IMR-90 (cell line): Measurements from ENCODE around the gene TCERG1L. TPM values are rescaled to one million over a fixed set of nuclear protein-coding genes. Genes with fewer than 3 reads are reported as not detected.

Source experiments
- ATAC-seq: fragments of 200-7000 bp; cut with Tn5 transposase; 2 replicates; pipeline ENCODE4 v1.9.1; 2020; ENCODE audit warnings: low read depth, mild to moderate bottlenecking, moderate library complexity
- BruUV-seq: library from RNA; stranded (reverse); fragments of 400-500 nt; replicated peaks from 2 replicates; lab custom pipeline; 2021; lab: Mats Ljungman, UMichigan
- CTCF ChIA-PET: fragments of 300-600 bp; formaldehyde crosslinking; extraction: SDS; loops from one replicate; lab custom pipeline; 2021; ENCODE audit warnings: antibody characterized with exemption; lab: Yijun Ruan, JAX
- POLR2A ChIA-PET: fragments of 300-600 bp; sonication (Branson Sonifier 250); formaldehyde crosslinking; loops from one replicate; lab custom pipeline; 2022; ENCODE audit warnings: antibody characterized with exemption; ENCODE audit not compliant: unreplicated experiment; lab: Charles Lee
- DNase-seq: peaks from one replicate; pipeline ENCODE4 v3.0.0; 2013
- H2AFZ ChIP-seq: replicated peaks from 2 replicates; pipeline ENCODE3; 2013; ENCODE audit warnings: low read length, mild to moderate bottlenecking; ENCODE audit not compliant: poor library complexity
- H2AK5ac ChIP-seq: 2 replicates; pipeline ENCODE4 v1.6.1; 2013; ENCODE audit warnings: low read depth, low read length, inconsistent platforms
- H2AK9ac ChIP-seq: replicated peaks from 2 replicates; pipeline ENCODE3; 2013; ENCODE audit warnings: mild to moderate bottlenecking, low read depth, low read length, moderate library complexity; ENCODE audit not compliant: poor library complexity
- H2BK120ac ChIP-seq: 2 replicates; pipeline ENCODE4 v1.6.1; 2013; ENCODE audit warnings: low read depth, low read length, inconsistent platforms
- H2BK15ac ChIP-seq: 3 replicates; pipeline ENCODE4 v1.6.1; 2013; ENCODE audit warnings: low read depth, low read length, inconsistent platforms
- H2BK20ac ChIP-seq: 2 replicates; pipeline ENCODE4 v1.6.1; 2013; ENCODE audit warnings: low read depth, mild to moderate bottlenecking, inconsistent platforms, low read length, moderate library complexity
- H2BK5ac ChIP-seq: 2 replicates; pipeline ENCODE4 v1.6.1; 2013; ENCODE audit warnings: mild to moderate bottlenecking, low read depth, low read length, inconsistent platforms; ENCODE audit not compliant: poor library complexity, severe bottlenecking
- H3K14ac ChIP-seq: replicated peaks from 2 replicates; pipeline ENCODE4 v1.6.1; 2013; ENCODE audit warnings: low read depth, low read length, inconsistent platforms
- H3K18ac ChIP-seq: 2 replicates; pipeline ENCODE4 v1.6.1; 2013; ENCODE audit warnings: low read depth, low read length, control low read depth
- H3K23ac ChIP-seq: 2 replicates; pipeline ENCODE4 v1.6.1; 2013; ENCODE audit warnings: low read depth, low read length, inconsistent platforms
- H3K27ac ChIP-seq: 2 replicates; pipeline ENCODE4 v1.5.1; 2013; ENCODE audit warnings: mild to moderate bottlenecking, control low read depth, low read length; ENCODE audit not compliant: insufficient read depth
- H3K27me3 ChIP-seq: 2 replicates; pipeline ENCODE4 v1.6.1; 2013; ENCODE audit warnings: low read length; ENCODE audit not compliant: control insufficient read depth, insufficient read depth
- H3K36me3 ChIP-seq: 2 replicates; pipeline ENCODE4 v1.6.1; 2013; ENCODE audit warnings: low read length, mixed read lengths; ENCODE audit not compliant: control insufficient read depth, insufficient read depth
- H3K4ac ChIP-seq: 2 replicates; pipeline ENCODE4 v1.6.1; 2013; ENCODE audit warnings: low read depth, low read length, inconsistent platforms
- H3K4me1 ChIP-seq: 2 replicates; pipeline ENCODE4 v1.6.1; 2013; ENCODE audit warnings: low read length, mixed read lengths; ENCODE audit not compliant: control insufficient read depth, insufficient read depth
- H3K4me2 ChIP-seq: 2 replicates; pipeline ENCODE4 v1.6.1; 2013; ENCODE audit warnings: low read depth, mild to moderate bottlenecking, control low read depth, low read length, moderate library complexity
- H3K4me3 ChIP-seq: 2 replicates; pipeline ENCODE4 v1.5.1; 2013; ENCODE audit warnings: low read depth, mild to moderate bottlenecking, control low read depth, low read length, moderate library complexity; ENCODE audit not compliant: insufficient read depth
- H3K56ac ChIP-seq: 2 replicates; pipeline ENCODE4 v1.6.1; 2013; ENCODE audit warnings: low read length, inconsistent platforms; ENCODE audit not compliant: insufficient read depth; ENCODE audit errors: extremely low read depth
- H3K79me1 ChIP-seq, 2 experiments: 2 replicates each; pipeline ENCODE4 v1.6.1; 2013; ENCODE audit warnings: low read length in 2 of 2, inconsistent platforms in 1 of 2, low read depth in 1 of 2
- H3K9ac ChIP-seq: 2 replicates; pipeline ENCODE4 v1.6.1; 2013; ENCODE audit warnings: low read depth, low read length, control low read depth
- H3K9me1 ChIP-seq: 2 replicates; pipeline ENCODE4 v1.6.1; 2013; ENCODE audit warnings: low read length, inconsistent platforms; ENCODE audit not compliant: insufficient read depth
- H3K9me3 ChIP-seq: 2 replicates; pipeline ENCODE4 v1.6.1; 2013; ENCODE audit warnings: low read length; ENCODE audit not compliant: control insufficient read depth, insufficient read depth
- H4K20me1 ChIP-seq: 2 replicates; pipeline ENCODE4 v1.6.1; 2013; ENCODE audit warnings: low read length, inconsistent platforms; ENCODE audit not compliant: insufficient read depth
- H4K5ac ChIP-seq: 2 replicates; pipeline ENCODE4 v1.6.1; 2013; ENCODE audit warnings: mild to moderate bottlenecking, low read depth, low read length, control low read depth
- H4K8ac ChIP-seq, 2 experiments: 2 replicates each; pipeline ENCODE4 v1.6.1; 2013; ENCODE audit warnings: low read depth in 2 of 2, low read length in 2 of 2, control low read depth in 1 of 2, inconsistent platforms in 1 of 2
- H4K91ac ChIP-seq: 2 replicates; pipeline ENCODE4 v1.6.1; 2013; ENCODE audit warnings: low read depth, low read length, inconsistent platforms; ENCODE audit not compliant: insufficient read depth
- BHLHE40 ChIP-seq: fragments of 150-350 bp; IDR thresholded peaks from 2 replicates; pipeline ENCODE4 v1.6.1; 2016; ENCODE audit warnings: mild to moderate bottlenecking, low read depth, low read length
- CEBPB ChIP-seq: IDR thresholded peaks from 2 replicates; pipeline ENCODE4 v1.6.1; 2012; ENCODE audit warnings: low read depth, low read length, improper control_type of control experiment
- CHD1 ChIP-seq: IDR thresholded peaks from 2 replicates; pipeline ENCODE4 v1.6.1; 2012; ENCODE audit warnings: low read depth, low read length, improper control_type of control experiment
- CTCF ChIP-seq: conservative IDR thresholded peaks from 2 replicates; pipeline ENCODE4 v1.5.1; 2012; ENCODE audit warnings: mild to moderate bottlenecking, low read depth, low read length, improper control_type of control experiment
- ELK1 ChIP-seq: fragments of 150-350 bp; IDR thresholded peaks from 2 replicates; pipeline ENCODE4 v1.6.1; 2016; ENCODE audit warnings: low read depth, mild to moderate bottlenecking, low read length, moderate library complexity, borderline replicate concordance
- FOS ChIP-seq: fragments of 150-350 bp; IDR thresholded peaks from 2 replicates; pipeline ENCODE4 v1.6.1; 2016; ENCODE audit warnings: low read depth, low read length
- MAFK ChIP-seq: IDR thresholded peaks from 2 replicates; pipeline ENCODE4 v1.6.1; 2012; ENCODE audit warnings: low read depth, low read length, improper control_type of control experiment
- MAZ ChIP-seq: IDR thresholded peaks from 2 replicates; pipeline ENCODE4 v1.6.1; 2012; ENCODE audit warnings: low read depth, mild to moderate bottlenecking, low read length, improper control_type of control experiment, moderate library complexity, borderline replicate concordance
- MXI1 ChIP-seq: IDR thresholded peaks from 2 replicates; pipeline ENCODE4 v1.6.1; 2012; ENCODE audit warnings: low read depth, mild to moderate bottlenecking, low read length, moderate library complexity, borderline replicate concordance
- NFE2L2 ChIP-seq: fragments of 150-350 bp; IDR thresholded peaks from 2 replicates; pipeline ENCODE4 v1.6.1; 2016; ENCODE audit warnings: low read depth, mild to moderate bottlenecking, low read length
- POLR2A ChIP-seq: IDR thresholded peaks from 2 replicates; pipeline ENCODE4 v1.6.1; 2012; ENCODE audit warnings: mild to moderate bottlenecking, low read depth, low read length
- RAD21 ChIP-seq: IDR thresholded peaks from 2 replicates; pipeline ENCODE4 v1.6.1; 2012; ENCODE audit warnings: low read length, improper control_type of control experiment
- RCOR1 ChIP-seq: IDR thresholded peaks from 2 replicates; pipeline ENCODE4 v1.6.1; 2012; ENCODE audit warnings: mild to moderate bottlenecking, low read length, improper control_type of control experiment; ENCODE audit not compliant: insufficient replicate concordance
- RFX5 ChIP-seq: IDR thresholded peaks from 2 replicates; pipeline ENCODE4 v1.8.0; 2012; ENCODE audit warnings: low read depth, mild to moderate bottlenecking, low read length, moderate library complexity
- SMC3 ChIP-seq: fragments of 150-350 bp; IDR thresholded peaks from 2 replicates; pipeline ENCODE4 v1.6.1; 2016; ENCODE audit warnings: low read depth, mild to moderate bottlenecking, antibody characterized with exemption, low read length, moderate library complexity
- WGBS, 2 experiments: methylation state at CpG; one replicate each; pipeline versions ENCODE4 v1.1.5 to v1.1.7; 2013; ENCODE audit warnings: missing lambda C conversion rate in 2 of 2; ENCODE audit not compliant: insufficient read length in 1 of 2; ENCODE audit errors: extremely low coverage in 2 of 2; 5-methylcytosine and 5-hydroxymethylcytosine counted together
- dilution Hi-C: fragments of 300-500 bp; cut with HindIII; formaldehyde crosslinking; loops from one replicate; pipeline ENCODE4 v1.14.3; 2018; ENCODE audit warnings: low sequenced_read_pairs; ENCODE audit not compliant: unreplicated experiment
- in situ Hi-C: fragments of 300-500 bp; cut with MboI; formaldehyde crosslinking; loops from 3 replicates; pipeline ENCODE4 v1.14.3; 2019; ENCODE audit warnings: low sequenced_read_pairs, inconsistent platforms, mixed read lengths
- intact Hi-C: fragments of 100-400 bp; cut with micrococcal nuclease; formaldehyde crosslinking; loops from 2 replicates; pipeline ENCODE4 v1.10.0; 2022
- polyA plus RNA-seq, 3 experiments: library from polyadenylated mRNA; depleted of rRNA; stranded (reverse); fragments of >200 nt; gene quantifications; 2 replicates each; pipeline ENCODE4 v1.2.3, GENCODE V29; 2012; ENCODE audit warnings: low replicate concordance in 1 of 3
- total RNA-seq: library from RNA; depleted of rRNA; stranded (reverse); fragments of >200 nt; gene quantifications from 2 replicates; pipeline ENCODE4 v1.2.3, GENCODE V29; 2012
- TF ChIP-seq, protein P1 (sequence below): fragments of 150-350 bp; IDR thresholded peaks from 2 replicates; pipeline ENCODE4 v1.6.1; 2017; ENCODE audit warnings: mild to moderate bottlenecking, antibody characterized with exemption, low read length, low read depth

TCERG1L gene
- total and polyA plus RNA-seq, 2 of the 4 experiments (the other 2 are of a cell fraction), result not detected

- H3K9me3 ChIP-seq, result peaks cover 56% of the 10 kb centered on the region
- BruUV-seq, result no TSS peak
- CTCF ChIA-PET, result no interaction called here
Observed at GRCh38 chr10:131180740-131181415, 130.6 kb downstream of the TCERG1L start.

More at GRCh38 chr10:131180740-131181415, 130.6 kb downstream of the TCERG1L start:
- H2BK120ac ChIP-seq, result no peak overlapping the region
- no peak overlapping the region for H3K4me3 ChIP-seq
- no peaks in the 10 kb centered on the region for H3K79me1 ChIP-seq
- no peaks in the 10 kb centered on the region for H3K9me1 ChIP-seq
- no peak overlapping the region for H4K5ac ChIP-seq
- ATAC-seq (no peak), DNase-seq (no peak)
- no peak overlapping the region for H3K27ac ChIP-seq
- no peak overlapping the region for H3K18ac ChIP-seq
- no peak overlapping the region for H3K14ac ChIP-seq
- H3K23ac ChIP-seq, result no peak overlapping the region
- H3K9ac ChIP-seq, result no peak overlapping the region
- no peak overlapping the region for H2AFZ ChIP-seq
- TF ChIP-seq MAFK (no peak), ELK1 (no peak), CHD1 (no peak), SMC3 (no peak), NFE2L2 (no peak), POLR2A (no peak), RCOR1 (no peak), FOS (no peak), CEBPB (no peak), MXI1 (no peak), RFX5 (no peak), MAZ (no peak), BHLHE40 (no peak), RAD21 (no peak), CTCF (no peak)
- TF ChIP-seq, protein P1, sequence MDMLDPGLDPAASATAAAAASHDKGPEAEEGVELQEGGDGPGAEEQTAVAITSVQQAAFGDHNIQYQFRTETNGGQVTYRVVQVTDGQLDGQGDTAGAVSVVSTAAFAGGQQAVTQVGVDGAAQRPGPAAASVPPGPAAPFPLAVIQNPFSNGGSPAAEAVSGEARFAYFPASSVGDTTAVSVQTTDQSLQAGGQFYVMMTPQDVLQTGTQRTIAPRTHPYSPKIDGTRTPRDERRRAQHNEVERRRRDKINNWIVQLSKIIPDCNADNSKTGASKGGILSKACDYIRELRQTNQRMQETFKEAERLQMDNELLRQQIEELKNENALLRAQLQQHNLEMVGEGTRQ, result no peak
- WGBS, 2 experiments, result no CpG with 5 or more reads among the region's 15 CpGs
- dilution Hi-C loops (no loop called here), in situ Hi-C loops (no loop called here), intact Hi-C loops (no loop called here)
- no peak overlapping the region for H3K4ac ChIP-seq
- H2BK5ac ChIP-seq, result no peak overlapping the region
- H2AK5ac ChIP-seq, result no peak overlapping the region
- H4K91ac ChIP-seq, result no peak overlapping the region
- H2AK9ac ChIP-seq, result no peak overlapping the region
- no peaks in the 10 kb centered on the region for H3K4me1 ChIP-seq
- H3K4me2 ChIP-seq, result no peak overlapping the region
- no peaks in the 10 kb centered on the region for H3K36me3 ChIP-seq
- no peak overlapping the region for H2BK15ac ChIP-seq
- no peak overlapping the region for H4K8ac ChIP-seq
- no peaks in the 10 kb centered on the region for H4K20me1 ChIP-seq
- POLR2A ChIA-PET, result no interaction called here
- H3K56ac ChIP-seq, result no peak overlapping the region
- H2BK20ac ChIP-seq, result no peak overlapping the region
- no peaks in the 10 kb centered on the region for H3K27me3 ChIP-seq
